ENCODE measurements around the gene LTBP3. TPM values are rescaled to one million over a fixed set of nuclear protein-coding genes. Genes with fewer than 3 reads are reported as not detected.

The LTBP3 gene
- total RNA-seq, 3 donors from 2014 or later: 63.0 to 98.9 (median 95.7) TPM

GRCh38 chr11:65555693-65556231 is 2.4 kb downstream of the LTBP3 start:
- DNase-seq (ENCODE audit: low spot score in 2 of 2): peak in 1 of 2 donors; percentile 79
- TF ChIP-seq POLR2A (IDR thresholded peaks at IDR 0.05) (no peak), CTCF (IDR thresholded peaks at IDR 0.05) (no peak), POLR2AphosphoS5 (IDR thresholded peaks at IDR 0.05) (no peak)
- intact Hi-C loops (cut with DNase I; ENCODE audit: low total_unique reads): no loop called here
- Histone ChIP-seq H3K4me3 (peak overlapping the region in 2 of 3 donors; percentile 71 to 75), H3K27ac (peak overlapping the region; percentile 99), H3K36me3 (no peaks in the 10 kb centered on the region), H3K27me3 (no peaks in the 10 kb centered on the region), H3K9me3 (no peaks in the 10 kb centered on the region), H3K4me1 (peaks cover 27 to 33% of the 10 kb centered on the region in 2 donors)

GRCh38 chr11:65554842-65555430 is 3.2 kb downstream of the LTBP3 start:
- TF ChIP-seq CTCF (IDR thresholded peaks at IDR 0.05): no peak
- TF ChIP-seq POLR2AphosphoS5 (IDR thresholded peaks at IDR 0.05): no peak
- no peak for TF ChIP-seq POLR2A (IDR thresholded peaks at IDR 0.05)
- Histone ChIP-seq H3K9me3 (no peaks in the 10 kb centered on the region), H3K27me3 (no peaks in the 10 kb centered on the region), H3K36me3 (no peaks in the 10 kb centered on the region), H3K27ac (peak overlapping the region; percentile 99), H3K4me3 (peak overlapping the region in 1 of 3 donors; percentile 75), H3K4me1 (peaks cover 25 to 27% of the 10 kb centered on the region in 2 donors)
- DNase-seq (ENCODE audit: low spot score in 2 of 2): no peak
- intact Hi-C loops (cut with DNase I; ENCODE audit: low total_unique reads): no loop called here

GRCh38 chr11:65554057-65554818 is 3.9 kb downstream of the LTBP3 start:
- Histone ChIP-seq H3K4me1 (peaks cover 25 to 26% of the 10 kb centered on the region in 2 donors), H3K4me3 (no peak overlapping the region), H3K27ac (peak overlapping the region; percentile 11 to 99), H3K27me3 (no peaks in the 10 kb centered on the region), H3K36me3 (no peaks in the 10 kb centered on the region), H3K9me3 (no peaks in the 10 kb centered on the region)
- TF ChIP-seq POLR2AphosphoS5 (IDR thresholded peaks at IDR 0.05) (no peak), CTCF (IDR thresholded peaks at IDR 0.05) (no peak), POLR2A (IDR thresholded peaks at IDR 0.05) (no peak)
- no peak for DNase-seq (ENCODE audit: low spot score in 2 of 2)
- intact Hi-C loops (cut with DNase I; ENCODE audit: low total_unique reads): no loop called here

GRCh38 chr11:65553301-65554001 is 4.7 kb downstream of the LTBP3 start:
- peak overlapping the region; percentile 11 to 99 for H3K27ac ChIP-seq
- TF ChIP-seq POLR2A (IDR thresholded peaks at IDR 0.05) (no peak), CTCF (IDR thresholded peaks at IDR 0.05) (no peak), POLR2AphosphoS5 (IDR thresholded peaks at IDR 0.05) (no peak)
- H3K27me3 ChIP-seq: no peaks in the 10 kb centered on the region
- H3K36me3 ChIP-seq: no peaks in the 10 kb centered on the region
- peaks cover 18 to 21% of the 10 kb centered on the region in 2 donors for H3K4me1 ChIP-seq
- no peak for DNase-seq (ENCODE audit: low spot score in 2 of 2)
- intact Hi-C loops (cut with DNase I; ENCODE audit: low total_unique reads): no loop called here
- no peaks in the 10 kb centered on the region for H3K9me3 ChIP-seq
- no peak overlapping the region for H3K4me3 ChIP-seq
